Uterus (tissue), 4 donors: ENCODE results near the gene PCED1B. TPM values are rescaled to one million over a fixed set of nuclear protein-coding genes. Genes with fewer than 3 reads are reported as not detected.
A peak's percentile ranks its signal among the peaks of the same experiment; 100 is the strongest.
"Not testable (repeated sequence)": the region's sequence is repeated elsewhere in the genome, so short reads cannot be mapped to it uniquely, and the experiment has no call there.

Experiments used
- DNase-seq, 2 donors: peaks; one replicate each; pipeline ENCODE4 v3.0.0-alpha.2; 2019 to 2020
- H3K27ac ChIP-seq, 2 donors: fragments of 200-600 bp; sonication (generic); 1 replicate in 1 of 2; 2 replicates in 1 of 2; pipeline ENCODE4 v1.5.1; 2016 to 2018
- H3K27me3 ChIP-seq, 2 donors: fragments of 200-600 bp; sonication (generic); one replicate each; pipeline ENCODE4 v1.5.1; 2018 to 2019; ENCODE audit warnings: control low read depth in 1 of 2
- H3K36me3 ChIP-seq, 2 donors: fragments of 200-600 bp; sonication (generic); one replicate each; pipeline ENCODE4 v1.5.1; 2019; ENCODE audit warnings: control low read depth in 1 of 2
- H3K4me1 ChIP-seq, 2 donors: fragments of 200-600 bp; sonication (generic); one replicate each; pipeline ENCODE4 v1.5.1; 2018 to 2019; ENCODE audit warnings: control low read depth in 1 of 2
- H3K4me3 ChIP-seq, 2 donors: fragments of 200-600 bp; sonication (generic); 1 replicate in 1 of 2; 2 replicates in 1 of 2; pipeline ENCODE4 v1.5.1; 2018 to 2019; ENCODE audit warnings: mild to moderate bottlenecking in 1 of 2
- H3K9me3 ChIP-seq, 2 donors: fragments of 200-600 bp; sonication (generic); one replicate each; pipeline ENCODE4 v1.5.1; 2019; ENCODE audit warnings: control low read depth in 1 of 2
- POLR2A ChIP-seq, 2 donors: fragments of 450-650 bp; IDR thresholded peaks; one replicate each; pipeline ENCODE4 v1.6.1; 2016; ENCODE audit warnings: antibody characterized with exemption in 2 of 2, mild to moderate bottlenecking in 1 of 2, moderate library complexity in 1 of 2
- intact Hi-C: fragments of 100-400 bp; cut with DNase I; formaldehyde crosslinking; loops from one replicate; pipeline ENCODE4 v1.15.1; 2023; ENCODE audit warnings: low total_unique reads
- total RNA-seq, 4 donors: library from RNA; depleted of rRNA in 3 of 4; stranded (reverse); fragments of >200 nt in 3 of 4; gene quantifications; one replicate each; pipeline versions ENCODE4 v1.1.0 to v1.2.4, GENCODE V29; 2014 to 2023
- TF ChIP-seq, protein P1 (sequence below), 4 experiments: fragments of 200-600 bp in 2 of 4; fragments of 450-650 bp in 2 of 4; sonication (generic) in 2 of 4; IDR thresholded peaks; one replicate each; pipeline ENCODE4 v1.5.1; 2016 to 2019; ENCODE audit warnings: antibody characterized with exemption in 4 of 4, mild to moderate bottlenecking in 2 of 4, moderate library complexity in 1 of 4
- donor health status: DM: yes; HTN: yes; CAD: no.

PCED1B gene
- total RNA-seq, 4 donors from 2014 or later: 1.0 to 46.6 (median 13.0) TPM

DNA sequence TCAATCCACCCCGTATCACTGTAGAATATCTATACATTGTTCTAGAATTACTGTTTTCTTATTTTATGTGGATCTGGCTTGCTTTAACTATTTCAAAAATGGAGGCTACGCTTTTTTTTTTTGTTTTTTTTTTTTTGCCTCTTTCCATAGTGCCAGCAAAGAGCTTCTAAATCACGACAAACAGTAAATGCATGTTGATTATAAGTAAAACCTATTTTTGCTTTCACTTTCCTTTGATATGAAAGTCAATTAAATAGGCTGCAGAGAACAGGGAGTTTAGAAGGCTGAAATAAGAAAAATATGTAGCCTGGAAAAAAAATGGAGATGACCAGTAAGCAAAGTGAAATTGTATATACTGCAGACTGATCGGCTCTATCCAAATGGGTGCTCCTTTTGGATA lies 112.6 kb downstream of the PCED1B start:
- intact Hi-C loops: no loop called here
- H3K27me3 ChIP-seq: no peaks in the 10 kb centered on the region
- no peaks in the 10 kb centered on the region for H3K36me3 ChIP-seq
- peaks cover 5 to 12% of the 10 kb centered on the region in 2 donors for H3K4me1 ChIP-seq
- DNase-seq: no peak
- H3K27ac ChIP-seq: peak overlapping the region in 1 of 2 donors; percentile 17
- TF ChIP-seq, protein P1, sequence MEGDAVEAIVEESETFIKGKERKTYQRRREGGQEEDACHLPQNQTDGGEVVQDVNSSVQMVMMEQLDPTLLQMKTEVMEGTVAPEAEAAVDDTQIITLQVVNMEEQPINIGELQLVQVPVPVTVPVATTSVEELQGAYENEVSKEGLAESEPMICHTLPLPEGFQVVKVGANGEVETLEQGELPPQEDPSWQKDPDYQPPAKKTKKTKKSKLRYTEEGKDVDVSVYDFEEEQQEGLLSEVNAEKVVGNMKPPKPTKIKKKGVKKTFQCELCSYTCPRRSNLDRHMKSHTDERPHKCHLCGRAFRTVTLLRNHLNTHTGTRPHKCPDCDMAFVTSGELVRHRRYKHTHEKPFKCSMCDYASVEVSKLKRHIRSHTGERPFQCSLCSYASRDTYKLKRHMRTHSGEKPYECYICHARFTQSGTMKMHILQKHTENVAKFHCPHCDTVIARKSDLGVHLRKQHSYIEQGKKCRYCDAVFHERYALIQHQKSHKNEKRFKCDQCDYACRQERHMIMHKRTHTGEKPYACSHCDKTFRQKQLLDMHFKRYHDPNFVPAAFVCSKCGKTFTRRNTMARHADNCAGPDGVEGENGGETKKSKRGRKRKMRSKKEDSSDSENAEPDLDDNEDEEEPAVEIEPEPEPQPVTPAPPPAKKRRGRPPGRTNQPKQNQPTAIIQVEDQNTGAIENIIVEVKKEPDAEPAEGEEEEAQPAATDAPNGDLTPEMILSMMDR (IDR thresholded peaks at IDR 0.05): no peak
- no peak for TF ChIP-seq POLR2A (IDR thresholded peaks at IDR 0.05)
- no peak overlapping the region for H3K4me3 ChIP-seq
- H3K9me3 ChIP-seq: no peaks in the 10 kb centered on the region

DNA sequence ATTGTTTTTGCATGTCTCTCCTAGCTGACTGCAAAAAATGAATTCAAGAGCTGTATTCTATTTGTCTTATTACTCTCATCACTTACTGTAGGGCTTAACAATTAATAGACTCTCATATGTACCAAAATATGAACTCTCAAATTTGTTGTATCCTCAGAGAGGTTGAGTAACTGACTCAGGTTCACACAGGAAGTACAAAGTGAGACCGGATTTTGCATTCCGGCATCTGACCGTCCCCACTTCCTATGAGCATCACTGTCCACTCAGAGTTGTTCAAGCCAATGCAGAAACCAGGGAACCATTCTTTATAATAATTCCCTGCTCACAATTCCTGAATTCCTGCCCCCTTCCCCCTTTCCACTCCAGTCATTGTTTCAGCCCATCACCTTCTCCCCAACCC lies 113.6 kb downstream of the PCED1B start:
- Histone ChIP-seq H3K4me3 (no peak overlapping the region), H3K4me1 (peaks cover 4 to 12% of the 10 kb centered on the region in 2 donors), H3K9me3 (no peaks in the 10 kb centered on the region), H3K27ac (no peak overlapping the region), H3K36me3 (no peaks in the 10 kb centered on the region), H3K27me3 (no peaks in the 10 kb centered on the region)
- DNase-seq: no peak
- no peak for TF ChIP-seq POLR2A (IDR thresholded peaks at IDR 0.05)
- TF ChIP-seq, protein P1 (IDR thresholded peaks at IDR 0.05): no peak
- intact Hi-C loops: no loop called here

DNA sequence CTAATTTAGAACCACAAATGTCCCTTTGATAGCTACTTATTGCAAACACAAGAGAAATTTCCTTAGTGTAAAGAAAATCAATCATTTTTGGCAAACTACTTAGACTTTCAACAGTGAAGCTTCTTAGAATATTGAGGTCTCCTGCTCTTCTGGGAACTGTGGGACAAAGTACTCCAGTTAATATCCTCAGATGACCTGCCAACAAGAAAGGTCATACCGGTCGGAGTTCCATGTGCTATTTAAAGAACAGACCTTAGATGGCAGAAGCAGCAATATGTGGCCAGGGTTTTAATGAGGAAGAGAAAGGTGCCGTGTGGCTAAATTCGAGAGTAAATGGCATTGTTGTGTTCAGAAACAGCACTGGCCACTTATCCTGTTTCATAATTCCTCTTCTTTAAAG lies 115.1 kb downstream of the PCED1B start:
- Histone ChIP-seq H3K36me3 (no peaks in the 10 kb centered on the region), H3K4me1 (peaks cover 0 to 8% of the 10 kb centered on the region in 2 donors), H3K9me3 (no peaks in the 10 kb centered on the region), H3K27ac (no peak overlapping the region), H3K4me3 (no peak overlapping the region), H3K27me3 (no peaks in the 10 kb centered on the region)
- DNase-seq: no peak
- TF ChIP-seq, protein P1 (IDR thresholded peaks at IDR 0.05): no peak
- TF ChIP-seq POLR2A (IDR thresholded peaks at IDR 0.05): no peak
- intact Hi-C loops: no loop called here

DNA sequence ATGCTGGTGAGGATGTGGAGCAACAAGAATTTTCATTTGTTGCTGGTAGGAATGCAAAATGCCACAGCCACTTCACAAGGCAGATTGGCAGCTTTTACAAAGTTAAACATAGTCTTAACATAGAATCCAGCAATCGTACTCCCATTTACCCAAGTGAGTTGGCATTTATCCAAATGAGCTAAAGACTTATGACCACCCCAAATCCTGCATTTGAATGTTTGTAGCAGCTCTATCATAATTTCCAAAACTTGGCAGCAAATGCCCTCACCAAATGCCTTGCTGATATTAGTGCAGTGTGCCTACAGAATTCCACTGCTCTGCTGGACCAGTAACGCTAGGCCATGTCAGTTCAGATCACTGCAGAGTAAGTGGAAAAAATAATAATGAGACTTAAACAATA lies 121.0 kb downstream of the PCED1B start:
- TF ChIP-seq, protein P1 (IDR thresholded peaks at IDR 0.05): no peak
- TF ChIP-seq POLR2A (IDR thresholded peaks at IDR 0.05): no peak
- Histone ChIP-seq H3K27me3 (no peaks in the 10 kb centered on the region), H3K4me1 (no peaks in the 10 kb centered on the region), H3K4me3 (no peak overlapping the region), H3K9me3 (no peaks in the 10 kb centered on the region), H3K27ac (no peak overlapping the region), H3K36me3 (no peaks in the 10 kb centered on the region)
- DNase-seq: no peak
- intact Hi-C loops: no loop called here

DNA sequence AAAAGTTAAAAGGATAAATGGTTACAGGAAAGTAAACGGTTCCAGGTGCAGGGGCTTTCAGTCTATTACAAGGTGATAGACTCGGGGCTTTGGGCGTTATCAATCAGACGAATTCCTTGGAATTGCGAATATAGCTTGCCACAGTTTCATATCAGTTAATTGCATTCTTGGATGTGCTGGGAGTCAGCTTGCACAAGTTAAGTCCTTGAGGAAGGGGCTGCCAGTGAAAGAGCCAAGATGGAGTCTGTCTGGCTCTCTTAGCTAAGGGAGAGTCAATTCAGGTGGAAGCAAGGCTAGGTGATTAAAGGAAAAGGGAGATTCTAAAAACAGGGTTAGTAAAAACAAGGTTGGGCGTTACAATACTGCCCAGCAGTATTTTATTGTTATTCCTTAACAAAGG lies 121.8 kb downstream of the PCED1B start:
- H3K36me3 ChIP-seq, H3K9me3 ChIP-seq, H3K4me3 ChIP-seq, H3K27me3 ChIP-seq, DNase-seq, H3K4me1 ChIP-seq, H3K27ac ChIP-seq, intact Hi-C loops: not testable (repeated sequence)

DNA sequence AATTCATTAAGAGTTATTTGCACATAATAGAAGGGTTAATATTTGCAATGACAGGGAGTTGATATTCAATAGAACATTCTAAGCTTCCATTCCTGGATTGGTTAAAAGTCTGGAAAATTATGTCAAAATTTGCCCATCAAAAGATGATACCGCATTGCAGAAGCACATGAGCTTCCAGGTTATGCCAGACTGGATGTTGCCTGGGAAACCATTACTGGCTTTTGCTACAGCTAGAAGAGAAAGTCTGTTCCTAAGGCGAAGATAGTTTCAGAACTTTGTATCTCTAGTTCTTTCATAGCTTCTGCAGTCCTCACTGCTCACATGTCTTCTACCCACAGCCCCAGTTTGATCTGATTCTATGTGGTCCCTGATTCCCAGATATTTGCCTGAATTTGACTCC lies 122.8 kb downstream of the PCED1B start:
- H3K9me3 ChIP-seq: no peaks in the 10 kb centered on the region
- H3K4me3 ChIP-seq: no peak overlapping the region
- no peak for TF ChIP-seq POLR2A (IDR thresholded peaks at IDR 0.05)
- TF ChIP-seq, protein P1 (IDR thresholded peaks at IDR 0.05): no peak
- no peaks in the 10 kb centered on the region for H3K27me3 ChIP-seq
- intact Hi-C loops: no loop called here
- no peak for DNase-seq
- H3K27ac ChIP-seq: no peak overlapping the region
- H3K4me1 ChIP-seq: no peaks in the 10 kb centered on the region
- H3K36me3 ChIP-seq: no peaks in the 10 kb centered on the region
